Renal cortex interstitium (tissue), 11 donors: ENCODE data around the gene SCLT1. TPM values are rescaled to one million over a fixed set of nuclear protein-coding genes. Genes with fewer than 3 reads are reported as not detected.
A peak's percentile ranks its signal among the peaks of the same experiment; 100 is the strongest.

Experiments used
- DNase-seq, 11 donors: peaks; one replicate each; pipeline ENCODE4 v3.0.0-alpha.2; 2013; ENCODE audit warnings: low read depth in 9 of 11, low spot score in 4 of 11; ENCODE audit errors: extremely low read depth in 1 of 11
- polyA plus RNA-seq, 3 donors: library from polyadenylated mRNA; unstranded; fragments of 120-200 nt; gene quantifications; one replicate each; pipeline ENCODE4 v1.2.1, GENCODE V29; 2013; ENCODE audit not compliant: insufficient read length in 3 of 3

Gene SCLT1
- polyA plus RNA-seq, 3 donors = 15.8 to 20.8 (median 19.6) TPM

DNA sequence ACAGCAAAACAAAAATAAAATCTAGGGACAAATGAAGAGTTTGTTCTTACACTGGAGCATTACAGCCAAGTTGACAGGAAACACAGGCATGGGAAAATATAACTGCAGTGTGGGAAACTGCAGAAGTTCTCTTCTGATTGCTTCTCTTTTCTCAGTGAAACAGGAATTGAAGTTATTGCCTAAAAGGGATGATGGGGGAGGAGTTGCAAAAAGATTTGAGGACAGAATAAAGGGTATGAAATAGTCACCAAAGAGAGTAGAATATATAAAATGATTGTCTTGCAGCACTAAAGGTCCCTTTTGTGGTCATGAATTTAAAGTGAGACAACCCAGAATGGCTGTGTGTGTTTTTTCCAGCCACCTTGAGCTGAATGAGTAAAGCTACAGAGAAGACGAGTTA is 180.1 kb downstream of the SCLT1 start:
- no peak for DNase-seq

DNA sequence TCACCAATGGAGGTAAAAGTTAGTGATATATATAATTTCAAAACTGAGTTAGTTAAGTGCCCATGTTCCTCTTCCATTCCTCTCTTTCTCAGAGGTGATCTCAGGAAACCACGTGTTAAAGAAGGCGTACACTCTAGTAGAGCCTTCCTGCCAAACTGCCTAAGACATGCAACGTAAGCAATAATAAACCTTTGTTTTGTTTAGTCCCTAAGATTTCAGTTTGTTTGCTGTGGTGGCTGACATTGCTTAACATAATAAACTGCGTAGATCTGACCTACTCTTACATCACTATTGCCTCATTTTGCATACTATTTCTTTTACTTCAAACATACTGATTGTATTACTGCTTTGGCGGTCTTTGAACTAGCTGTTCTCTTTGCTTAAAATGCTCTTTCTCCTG is 184.6 kb downstream of the SCLT1 start:
- no peak for DNase-seq

DNA sequence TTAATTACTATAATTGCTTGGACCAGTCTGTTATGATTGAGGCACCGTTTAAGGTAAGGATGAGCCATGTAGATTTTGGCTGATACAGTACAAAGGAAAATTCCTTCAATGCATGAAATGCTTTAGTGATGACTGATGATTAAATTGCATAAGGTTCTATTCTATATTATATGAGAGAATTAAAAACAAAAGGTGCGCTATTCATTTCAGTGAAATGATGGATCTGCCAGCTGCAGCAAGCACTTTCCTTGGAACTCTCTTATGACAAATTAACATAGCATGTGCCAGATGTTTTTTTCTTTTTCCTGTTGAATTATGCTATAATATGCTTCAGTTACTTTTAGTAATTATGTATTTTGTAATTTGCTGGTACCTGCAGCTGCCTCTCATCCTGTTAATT is 185.4 kb downstream of the SCLT1 start:
- DNase-seq = no peak

DNA sequence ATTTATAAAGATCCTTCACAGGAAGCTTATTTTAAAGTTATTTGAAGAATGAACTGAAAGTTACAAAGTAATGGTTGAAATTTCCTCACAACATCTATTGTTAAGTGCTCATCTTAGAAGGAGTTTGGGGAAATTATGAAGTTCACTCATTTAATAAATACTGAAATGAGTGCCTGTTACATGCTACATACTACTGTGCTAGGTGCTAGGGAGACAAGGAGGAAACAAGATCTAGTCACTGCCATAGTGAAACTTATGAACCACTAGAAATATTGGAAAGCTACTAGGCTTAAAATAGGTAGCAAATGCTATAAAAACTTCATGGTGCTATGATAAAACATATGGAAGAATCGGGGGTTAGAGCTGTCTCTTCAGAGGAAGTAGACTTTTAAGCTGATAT is 186.8 kb downstream of the SCLT1 start:
- DNase-seq = no peak

DNA sequence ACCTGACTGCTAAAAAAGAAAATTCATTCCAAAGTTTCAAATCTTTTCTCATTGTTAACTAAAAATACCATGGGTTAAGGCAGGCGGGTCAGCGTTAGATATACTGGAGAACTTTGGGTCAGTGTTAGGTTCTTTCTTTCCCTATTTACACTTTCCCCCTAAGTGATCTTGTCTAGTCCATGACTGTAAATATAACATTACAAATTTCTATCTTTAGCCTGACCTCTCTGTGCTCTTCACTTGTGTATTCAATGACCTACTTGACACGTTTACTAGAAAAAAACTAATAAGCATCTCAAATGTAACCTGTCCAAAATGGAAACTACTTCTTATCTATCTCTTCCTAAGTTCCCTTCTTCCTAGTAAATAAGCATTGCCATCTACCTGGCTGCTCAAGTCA is 188.5 kb downstream of the SCLT1 start:
- DNase-seq = no peak

DNA sequence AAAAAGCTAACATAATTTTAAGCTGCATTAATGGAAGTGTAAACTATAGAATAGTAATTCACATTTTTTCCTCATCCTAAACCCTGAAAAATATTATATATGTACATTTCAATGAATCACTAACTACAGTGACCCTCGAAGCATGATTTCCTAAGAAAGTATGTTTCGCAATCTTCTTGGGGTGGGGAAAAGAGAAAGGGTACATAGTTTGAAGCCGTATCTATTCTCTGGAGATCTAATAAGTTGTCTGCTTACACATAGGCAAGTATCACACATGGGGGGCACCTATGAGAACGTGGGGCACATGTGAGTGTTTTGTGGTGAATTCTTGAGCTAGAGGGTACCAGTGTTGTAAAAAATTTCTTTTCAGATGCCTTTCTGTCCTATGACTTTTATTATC is 212.7 kb downstream of the SCLT1 start:
- no peak for DNase-seq

DNA sequence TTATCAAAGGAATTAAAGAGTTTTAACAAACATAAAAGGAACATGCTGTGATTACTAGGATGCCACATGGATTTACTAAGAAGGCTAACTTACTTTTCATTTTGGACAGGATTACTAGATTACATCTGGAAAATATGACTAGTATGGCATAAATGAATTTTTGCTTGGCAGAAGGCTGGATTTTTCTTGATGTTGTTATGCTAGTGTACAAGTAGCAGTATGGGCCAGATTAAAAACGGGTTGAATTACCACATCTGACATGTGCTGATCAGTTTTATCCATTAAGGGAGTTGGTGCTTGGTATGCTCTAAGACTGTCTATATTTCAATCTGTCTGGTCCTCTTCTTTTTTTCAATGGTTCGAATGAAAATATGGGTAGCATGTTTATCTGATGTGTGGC is 213.4 kb downstream of the SCLT1 start:
- DNase-seq = no peak

DNA sequence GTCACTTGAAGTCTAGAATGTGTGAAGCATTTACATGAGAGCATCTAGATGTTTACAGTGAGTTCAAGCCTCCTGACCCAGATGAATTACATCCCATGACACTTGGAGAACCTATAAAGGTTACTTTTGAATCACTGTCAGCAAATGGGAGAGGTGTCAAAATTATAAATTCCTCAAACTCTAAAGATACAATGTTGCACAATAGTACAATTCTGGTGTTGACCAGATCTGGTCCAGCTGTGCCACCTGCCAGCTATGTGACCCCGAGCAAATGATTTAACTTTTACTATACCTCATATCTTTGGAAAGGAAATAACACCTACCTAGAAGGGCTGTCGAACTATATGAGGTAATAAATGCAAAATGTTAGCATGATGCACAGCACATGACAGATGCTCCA is 214.1 kb downstream of the SCLT1 start:
- DNase-seq = no peak

DNA sequence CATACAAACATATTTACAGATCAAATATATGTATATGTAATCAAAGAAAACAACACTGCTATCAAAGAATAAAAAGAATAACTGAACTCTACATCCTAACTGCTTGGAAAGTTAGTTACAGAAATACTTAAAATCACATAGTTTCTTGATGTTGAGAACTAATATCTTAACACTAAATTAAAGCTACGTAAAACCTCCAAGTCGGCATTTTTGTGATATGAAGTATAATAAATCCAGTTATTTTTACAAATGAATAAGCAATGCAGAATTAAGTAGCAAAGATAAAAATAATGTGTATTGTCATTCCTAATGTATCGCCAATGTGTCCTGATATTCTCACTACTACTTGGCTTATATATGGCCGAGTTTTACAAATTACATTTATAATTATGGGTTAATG is 215.4 kb downstream of the SCLT1 start:
- DNase-seq = no peak

DNA sequence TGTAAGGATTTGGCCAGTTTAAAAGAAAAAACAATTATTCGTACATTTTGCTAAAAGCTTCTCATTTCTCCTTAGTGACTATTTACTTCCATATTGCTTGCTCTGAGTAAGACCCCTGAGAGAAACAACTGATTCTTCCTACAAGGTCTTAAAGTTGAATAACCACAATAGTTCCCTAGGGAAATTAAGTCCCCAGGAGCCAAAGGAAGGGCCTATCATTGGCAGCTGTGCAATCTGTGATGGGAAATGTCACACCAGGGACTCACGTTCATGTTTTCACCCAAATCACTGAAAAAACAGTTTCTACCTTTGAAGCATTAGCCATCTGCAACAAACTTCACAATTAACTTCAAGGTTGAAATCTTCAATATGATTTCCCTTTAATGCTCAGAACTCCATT is 217.1 kb downstream of the SCLT1 start:
- DNase-seq = no peak

DNA sequence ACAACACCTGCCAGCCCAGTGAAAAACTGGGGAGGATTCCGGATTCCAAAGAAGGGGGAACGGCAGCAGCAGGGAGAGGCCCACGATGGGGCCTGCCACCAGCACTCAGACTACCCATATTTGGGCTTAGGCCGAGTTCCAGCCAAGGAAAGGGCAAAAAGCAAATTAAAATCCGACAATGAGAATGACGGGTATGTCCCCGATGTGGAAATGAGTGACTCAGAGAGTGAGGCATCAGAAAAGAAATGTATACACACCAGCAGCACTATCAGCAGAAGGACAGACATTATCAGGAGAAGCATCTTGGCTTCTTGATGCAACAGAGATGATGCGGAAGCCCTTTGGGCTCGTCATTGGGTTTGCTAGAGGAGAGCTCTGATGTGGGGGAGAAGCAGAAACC is 221.4 kb downstream of the SCLT1 start:
- DNase-seq = no peak

DNA sequence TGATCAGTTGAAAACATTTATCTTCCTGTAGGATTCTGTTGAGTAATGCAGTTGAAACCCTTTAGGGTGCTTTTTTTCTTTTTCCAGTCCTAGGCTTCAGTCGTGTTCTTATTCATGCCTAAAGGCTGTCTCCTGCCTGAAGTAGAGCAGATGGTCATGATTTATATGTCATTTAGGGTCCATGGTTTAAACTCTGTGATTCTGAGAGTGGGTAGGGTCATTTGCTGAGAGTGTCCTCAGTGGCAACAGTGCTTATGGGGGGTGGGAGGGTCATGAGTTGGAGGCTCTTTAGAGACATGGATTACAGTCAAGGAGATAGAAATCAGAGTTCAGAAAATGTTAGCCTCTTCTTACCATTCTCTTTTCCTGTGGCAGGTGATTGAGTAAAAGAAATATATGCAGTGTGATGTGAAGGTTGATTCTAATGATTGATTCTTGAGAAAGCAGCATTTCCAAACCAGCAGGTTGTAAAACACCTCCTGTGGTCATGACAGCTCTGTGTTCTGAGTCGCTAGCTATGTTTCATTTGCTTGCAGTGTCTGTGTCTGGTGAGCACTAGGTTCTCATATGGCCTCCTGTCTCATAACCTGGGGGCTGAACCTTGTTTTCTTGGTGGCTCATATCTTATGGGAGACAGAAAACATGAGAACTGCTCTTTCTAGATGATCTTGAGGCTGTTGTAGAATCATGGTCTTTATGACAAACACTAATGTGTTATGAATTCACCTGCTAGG is 223.4 kb downstream of the SCLT1 start:
- no peak for DNase-seq

DNA sequence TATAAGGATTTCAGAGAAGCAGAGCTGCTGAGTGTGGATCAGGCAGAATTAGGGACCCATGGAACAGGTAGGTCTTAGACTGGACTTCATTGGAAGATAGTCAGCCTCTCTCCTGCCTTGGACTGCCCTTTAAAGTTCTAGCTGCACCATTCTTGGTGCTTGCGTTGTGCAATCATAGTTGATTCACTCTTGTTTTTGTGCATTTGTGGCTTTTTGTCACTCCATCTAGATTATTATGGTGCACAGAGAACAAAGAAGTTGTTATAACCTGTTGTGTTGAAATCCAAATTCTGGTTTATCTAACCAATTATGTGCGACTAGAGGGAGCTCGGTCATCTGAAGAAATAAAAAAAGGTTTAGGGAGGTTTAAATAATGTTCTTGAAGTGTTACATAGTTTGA is 224.6 kb downstream of the SCLT1 start:
- DNase-seq = no peak

DNA sequence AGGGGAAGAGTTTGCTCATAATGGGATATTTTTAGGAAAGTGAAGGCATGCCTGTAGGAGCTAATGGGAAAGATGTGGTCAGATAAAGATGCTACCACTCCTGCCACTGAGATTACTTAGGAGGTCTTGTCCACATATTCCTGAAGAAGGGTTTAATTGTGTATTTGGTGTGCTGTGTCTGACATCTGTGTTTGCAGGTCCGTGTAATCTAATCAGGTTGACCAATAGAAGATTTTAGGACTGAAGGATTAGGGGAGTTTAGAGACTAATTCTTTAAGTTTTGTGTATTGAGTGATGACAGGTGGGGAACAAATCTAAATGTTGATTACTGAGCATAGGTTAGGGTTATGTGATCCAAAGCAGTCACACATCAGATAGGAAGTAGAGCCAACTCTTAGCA is 226.6 kb downstream of the SCLT1 start:
- DNase-seq = no peak

DNA sequence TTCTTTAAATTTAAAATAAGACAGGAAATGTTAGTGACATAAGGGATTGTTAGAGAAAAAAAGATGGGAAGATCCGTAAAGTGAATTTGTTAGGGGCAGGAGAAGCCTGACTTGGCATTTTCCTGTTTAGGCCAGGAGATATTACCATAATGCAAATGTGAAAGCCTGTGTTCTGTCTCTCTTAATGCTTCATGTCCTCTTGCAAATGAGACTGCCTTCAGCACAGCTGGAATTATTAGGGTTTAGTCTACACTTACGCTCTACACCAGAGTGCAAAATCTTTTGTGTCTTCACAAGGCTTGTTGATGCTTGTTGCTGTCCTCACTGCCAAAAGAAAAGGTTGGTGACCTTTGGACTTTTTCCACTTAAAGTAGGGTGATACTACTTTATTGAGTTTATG is 227.1 kb downstream of the SCLT1 start:
- no peak for DNase-seq

DNA sequence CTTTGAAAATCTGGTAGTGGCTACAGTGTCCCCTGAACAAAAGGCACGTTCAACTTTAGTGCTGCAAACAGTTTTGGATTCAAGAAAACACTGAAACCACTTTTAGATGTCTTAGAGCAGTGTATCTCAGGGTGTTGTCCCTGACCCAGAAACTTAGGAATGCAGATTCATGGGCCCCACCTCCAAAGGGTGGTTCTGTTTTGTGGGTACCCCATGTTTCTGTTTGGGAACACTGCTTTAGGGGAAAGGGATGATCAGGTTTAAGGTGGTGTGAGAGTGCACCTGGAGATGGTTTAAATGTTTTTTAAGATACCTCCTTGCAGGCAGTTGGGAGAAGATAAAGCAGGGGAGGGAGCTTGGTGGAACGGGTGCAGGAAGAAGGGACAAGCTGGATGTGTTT is 228.2 kb downstream of the SCLT1 start:
- DNase-seq = no peak

DNA sequence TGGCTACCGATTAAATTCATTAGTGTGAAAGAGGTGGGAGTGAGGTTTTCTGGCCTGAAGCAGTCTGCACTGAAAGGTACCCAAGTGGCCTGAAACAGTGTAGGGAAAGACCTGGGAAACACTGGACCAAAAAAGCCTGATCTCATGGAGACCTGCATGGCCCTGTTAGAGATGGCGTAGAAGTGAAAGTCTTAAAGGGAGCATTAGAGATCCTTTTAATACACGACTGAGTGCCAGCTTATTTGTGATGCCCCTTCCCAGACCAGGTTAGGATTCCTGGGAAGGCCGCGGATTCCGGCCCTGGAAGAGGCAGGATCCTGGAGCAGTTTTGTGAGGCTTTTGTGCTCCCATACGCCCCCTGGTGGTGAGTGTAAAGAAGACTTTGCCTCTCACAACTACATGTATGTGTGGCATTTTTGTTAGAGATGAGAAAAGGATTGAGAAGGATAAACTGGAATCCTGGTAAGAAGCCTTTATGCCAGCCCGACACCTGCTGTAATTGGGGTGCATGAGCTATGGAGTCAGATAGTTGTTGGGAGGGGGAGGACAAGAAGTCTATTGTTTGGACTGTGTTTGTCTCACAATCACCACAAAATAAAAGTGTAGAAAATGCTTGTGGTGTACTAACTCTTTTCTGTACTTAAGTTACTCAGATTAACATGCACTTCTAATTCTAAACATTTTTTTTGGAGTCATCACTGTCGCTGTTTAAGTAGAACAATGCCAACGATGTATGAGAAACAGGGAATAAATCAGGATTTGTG is 229.8 kb downstream of the SCLT1 start:
- peak; percentile 49 to 87 (median 74) for DNase-seq

DNA sequence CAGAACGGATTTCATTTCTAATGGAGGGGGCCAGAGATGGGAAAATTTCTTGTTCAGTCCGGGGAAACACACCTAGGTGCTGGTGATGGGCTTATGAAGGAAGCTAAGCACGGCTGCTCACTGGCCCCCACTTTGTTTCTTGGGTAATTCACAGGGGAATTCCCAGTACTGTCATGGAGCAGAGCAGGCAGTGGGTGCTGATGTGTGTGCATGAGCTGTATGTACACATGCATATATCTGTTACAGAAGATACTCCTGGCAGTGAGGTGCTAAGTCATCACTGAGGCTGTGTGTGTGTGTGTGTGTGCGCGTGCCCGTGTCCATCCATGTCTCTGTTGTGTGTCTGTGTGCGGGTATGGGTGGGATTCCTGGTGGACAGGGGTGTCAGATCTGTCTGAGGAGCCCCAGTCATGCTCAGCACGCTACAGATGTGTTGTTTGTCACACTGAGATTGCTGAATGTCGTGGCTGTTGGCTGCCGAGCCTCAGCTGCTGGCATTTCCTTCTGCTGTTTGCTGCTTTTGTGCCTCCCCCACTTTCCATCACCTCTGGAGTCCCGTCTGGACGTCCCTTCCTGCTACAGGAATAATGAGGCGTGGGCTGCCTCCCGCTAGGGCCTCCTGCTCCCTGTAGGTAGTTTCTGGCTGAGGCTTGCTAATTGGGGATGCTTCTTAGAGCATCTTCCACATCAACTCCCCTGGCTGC is 230.6 kb downstream of the SCLT1 start:
- DNase-seq = no peak

DNA sequence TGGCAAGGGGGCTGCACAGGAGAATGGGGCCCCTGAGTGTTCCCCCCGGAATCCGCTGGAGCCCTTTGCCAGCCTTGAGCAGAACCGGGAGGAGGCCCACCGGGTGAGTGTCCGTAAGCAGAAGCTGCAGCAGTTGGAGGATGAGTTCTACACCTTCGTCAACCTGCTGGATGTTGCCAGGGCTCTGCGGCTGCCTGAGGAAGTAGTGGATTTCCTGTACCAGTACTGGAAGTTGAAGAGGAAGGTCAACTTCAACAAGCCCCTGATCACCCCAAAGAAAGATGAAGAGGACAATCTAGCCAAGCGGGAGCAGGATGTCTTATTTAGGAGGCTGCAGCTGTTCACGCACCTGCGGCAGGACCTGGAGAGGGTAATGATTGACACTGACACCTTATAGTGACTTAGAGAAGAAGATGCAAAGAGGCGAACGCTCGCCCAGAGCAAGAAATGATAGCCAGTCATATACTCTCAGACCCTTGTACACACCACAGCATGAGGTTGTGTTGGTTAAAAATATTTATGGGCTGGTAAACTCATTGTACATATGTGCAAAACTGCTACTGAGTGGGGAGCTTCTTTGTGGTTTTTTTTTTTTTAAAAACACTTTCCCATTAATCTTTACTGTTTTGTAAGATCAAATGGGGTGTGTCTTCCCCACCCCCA is 231.4 kb downstream of the SCLT1 start:
- no peak for DNase-seq
